ENCODE results near the gene KRT10.
A peak's percentile ranks its signal among the peaks of the same experiment; 100 is the strongest.

KRT10 gene

DNA sequence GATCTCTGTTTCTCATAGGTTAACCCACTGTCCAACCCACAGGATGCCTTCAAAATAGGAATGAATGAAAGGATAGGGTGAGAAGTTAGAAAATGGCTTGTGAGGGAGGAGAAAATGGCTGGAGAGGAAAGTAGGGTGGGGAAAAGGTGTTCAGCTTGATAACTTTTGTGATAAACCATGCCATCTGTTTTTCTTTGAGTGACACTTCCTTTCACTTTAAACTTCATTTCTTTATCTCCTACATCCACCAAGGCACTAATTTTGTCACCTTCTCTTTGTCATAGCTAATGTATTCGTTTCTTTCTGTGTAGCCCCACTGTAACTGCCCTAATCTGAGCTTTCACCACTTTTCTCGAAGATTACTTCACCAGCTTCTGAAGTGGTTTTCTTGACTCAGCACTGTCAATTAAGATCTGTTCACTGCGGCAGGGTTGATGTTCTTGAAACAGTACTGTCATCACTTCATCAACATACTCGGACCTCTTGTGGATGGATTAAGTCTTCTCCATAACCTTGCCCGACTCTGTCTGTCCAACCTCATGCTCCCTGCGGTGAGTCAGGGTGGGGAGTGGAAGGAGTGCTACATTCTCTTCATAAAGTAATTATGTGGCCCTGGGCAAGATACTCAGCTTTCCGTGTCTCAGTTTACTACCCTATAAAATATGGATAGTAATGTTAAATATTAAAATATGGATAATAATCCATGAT is 5.5 kb upstream of the KRT10 start (continued):
- TF ChIP-seq INSM2 (tag by site-specific recombination; IDR thresholded peaks at IDR 0.05) (peak; percentile 90), ZSCAN4 (tag by site-specific recombination; IDR thresholded peaks at IDR 0.05) (peak; percentile 40; the same call in 1 of the 2 replicates), KLF8 (tag by site-specific recombination; IDR thresholded peaks at IDR 0.05) (peak; percentile 77), YY1 (tag by site-specific recombination; IDR thresholded peaks at IDR 0.05) (no peak), ZNF639 (tag by site-specific recombination; IDR thresholded peaks at IDR 0.05) (peak; percentile 88), BCL11A (tag by site-specific recombination; IDR thresholded peaks at IDR 0.05; ENCODE audit: low read depth) (peak; percentile 55; the same call in 1 of the 2 replicates), ZXDB (tag by site-specific recombination; IDR thresholded peaks at IDR 0.05) (peak; percentile 77), MYNN (tag by site-specific recombination; IDR thresholded peaks at IDR 0.05; ENCODE audit: borderline replicate concordance) (no peak), ZSCAN30 (tag by site-specific recombination; IDR thresholded peaks at IDR 0.05) (0 out of 2 replicates have a peak, but pooled peaks have one; percentile 41), PRDM4 (tag by site-specific recombination; IDR thresholded peaks at IDR 0.05) (peak; percentile 95), ZNF561 (tag by site-specific recombination; IDR thresholded peaks at IDR 0.05; ENCODE audit: borderline replicate concordance) (peak; percentile 61), ZNF394 (tag by site-specific recombination; IDR thresholded peaks at IDR 0.05; ENCODE audit: borderline replicate concordance) (peak; percentile 74; the same call in 1 of the 2 replicates), ZBTB17 (tag by site-specific recombination; IDR thresholded peaks at IDR 0.05) (peak; percentile 98), ZNF660 (tag by site-specific recombination; IDR thresholded peaks at IDR 0.05) (peak; percentile 87), ZSCAN23 (tag by site-specific recombination; IDR thresholded peaks at IDR 0.05) (peak; percentile 59; the same call in 1 of the 2 replicates), ZNF391 (tag by site-specific recombination; IDR thresholded peaks at IDR 0.05; ENCODE audit: borderline replicate concordance, low read depth) (peak; percentile 83; the same call in 1 of the 2 replicates), ZNF37A (tag by site-specific recombination; IDR thresholded peaks at IDR 0.05) (no peak), SCRT1 (tag by site-specific recombination; IDR thresholded peaks at IDR 0.05; ENCODE audit: borderline replicate concordance) (no peak), FEZF1 (tag by site-specific recombination; IDR thresholded peaks at IDR 0.05) (peak; percentile 81), ZFP69B (tag by site-specific recombination; IDR thresholded peaks at IDR 0.05) (peak; percentile 66; the same call in 1 of the 2 replicates), ZNF24 (tag by site-specific recombination; IDR thresholded peaks at IDR 0.05) (peak; percentile 91), GLIS2 (tag by site-specific recombination; IDR thresholded peaks at IDR 0.05) (no peak), WT1 (tag by site-specific recombination; IDR thresholded peaks at IDR 0.05) (peak; percentile 98), OVOL3 (tag by site-specific recombination; IDR thresholded peaks at IDR 0.05) (peak; percentile 61; the same call in 1 of the 2 replicates), ZNF221 (tag by site-specific recombination; IDR thresholded peaks at IDR 0.05; ENCODE audit: borderline replicate concordance) (no peak)
- TF ChIP-seq, protein P1, sequence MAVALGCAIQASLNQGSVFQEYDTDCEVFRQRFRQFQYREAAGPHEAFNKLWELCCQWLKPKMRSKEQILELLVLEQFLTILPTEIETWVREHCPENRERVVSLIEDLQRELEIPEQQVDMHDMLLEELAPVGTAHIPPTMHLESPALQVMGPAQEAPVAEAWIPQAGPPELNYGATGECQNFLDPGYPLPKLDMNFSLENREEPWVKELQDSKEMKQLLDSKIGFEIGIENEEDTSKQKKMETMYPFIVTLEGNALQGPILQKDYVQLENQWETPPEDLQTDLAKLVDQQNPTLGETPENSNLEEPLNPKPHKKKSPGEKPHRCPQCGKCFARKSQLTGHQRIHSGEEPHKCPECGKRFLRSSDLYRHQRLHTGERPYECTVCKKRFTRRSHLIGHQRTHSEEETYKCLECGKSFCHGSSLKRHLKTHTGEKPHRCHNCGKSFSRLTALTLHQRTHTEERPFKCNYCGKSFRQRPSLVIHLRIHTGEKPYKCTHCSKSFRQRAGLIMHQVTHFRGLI (tag by site-specific recombination; IDR thresholded peaks at IDR 0.05) = peak; percentile 67; the same call in 1 of the 2 replicates

All from HEK293 (cell line).